Endothelial cell of umbilical vein (primary cell): Measurements from ENCODE around the gene SIX5.

Source experiments
- CTCF ChIP-seq, 2 donors: IDR thresholded peaks; 1 replicate in 1 of 2; 2 replicates in 1 of 2; pipeline ENCODE4 v1.5.1; 2011; ENCODE audit warnings: low read length in 2 of 2, mild to moderate bottlenecking in 2 of 2, moderate library complexity in 2 of 2, control low read depth in 1 of 2, inconsistent platforms in 1 of 2, low read depth in 1 of 2; ENCODE audit not compliant: insufficient read depth in 1 of 2; ENCODE audit errors: extremely low read depth in 1 of 2
- EZH2 ChIP-seq: IDR thresholded peaks from 2 replicates; pipeline ENCODE4 v1.6.1; 2012; ENCODE audit warnings: borderline replicate concordance, low read depth, mild to moderate bottlenecking, moderate library complexity, low read length, inconsistent platforms; ENCODE audit not compliant: severe bottlenecking
- POLR2A ChIP-seq: IDR thresholded peaks from 2 replicates; pipeline ENCODE4 v1.6.1; 2012; ENCODE audit warnings: low read depth, mild to moderate bottlenecking, control low read depth, low read length

GRCh38 chr19:45781214-45782161 is 12.4 kb upstream of the SIX5 start:
- TF ChIP-seq POLR2A (no peak), EZH2 (no peak), CTCF (IDR thresholded peaks at IDR 0.05; ENCODE audit: extremely low read depth in 1 of 2, insufficient read depth in 1 of 2, low read depth in 1 of 2, low read length in 2 of 2) (no peak)
